Panc1 (cell line): ENCODE measurements around the gene NR5A2.

ENCODE experiments used
- CTCF ChIP-seq: fragments of 450-650 bp; IDR thresholded peaks from 2 replicates; pipeline ENCODE4 v1.5.1; 2017; ENCODE audit warnings: mild to moderate bottlenecking
- POLR2AphosphoS5 ChIP-seq: IDR thresholded peaks from 2 replicates; pipeline ENCODE4 v1.6.1; 2012; ENCODE audit warnings: mild to moderate bottlenecking, low read depth, low read length, moderate library complexity
- REST ChIP-seq, 2 experiments: IDR thresholded peaks; 2 replicates each; pipeline ENCODE4 v1.6.1; 2011 to 2012; ENCODE audit warnings: low read depth in 2 of 2, control low read depth in 1 of 2, low read length in 1 of 2, mild to moderate bottlenecking in 1 of 2, moderate library complexity in 1 of 2; ENCODE audit not compliant: insufficient read depth in 1 of 2
- SIN3A ChIP-seq: IDR thresholded peaks from 2 replicates; pipeline ENCODE4 v1.6.1; 2012; ENCODE audit warnings: low read depth, mild to moderate bottlenecking, low read length, moderate library complexity, borderline replicate concordance; ENCODE audit not compliant: insufficient read depth
- TCF7L2 ChIP-seq: IDR thresholded peaks from 2 replicates; pipeline ENCODE4 v1.6.1; 2011; ENCODE audit warnings: mild to moderate bottlenecking, low read depth, low read length, inconsistent platforms

DNA sequence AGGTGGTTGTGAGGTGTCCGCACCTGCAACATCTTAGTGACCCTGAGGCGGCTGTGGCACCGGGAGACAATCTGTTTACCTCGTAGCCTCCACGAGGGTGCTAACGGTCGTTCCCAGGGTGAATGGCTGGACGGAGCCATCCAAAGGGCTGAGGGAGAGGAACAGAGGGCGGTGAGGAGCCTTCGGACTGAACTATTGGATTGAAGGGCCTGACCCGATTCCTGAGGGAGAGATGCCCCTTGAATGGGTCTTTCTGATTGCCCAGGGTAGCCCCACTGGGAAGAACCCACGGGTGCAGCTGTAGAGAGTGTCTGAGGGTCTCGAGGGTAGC, 2.3 kb downstream of the NR5A2 start:
- TF ChIP-seq CTCF (no peak), SIN3A (no peak), REST (IDR thresholded peaks at IDR 0.05; ENCODE audit: insufficient read depth in 1 of 2, low read depth in 2 of 2, low read length in 1 of 2) (no peak), POLR2AphosphoS5 (no peak), TCF7L2 (no peak)
